Activated naive CD4-positive, alpha-beta T cell treated with Interleukin-2 at 50 U/mL for 16 hours (primary cell): ENCODE data around the gene LRRIQ4.

Experiments
- DNase-seq: peaks from one replicate; pipeline ENCODE4 v3.0.0-alpha.2; 2020

LRRIQ4 gene

GRCh38 chr3:169812332-169813235 lies at the start of gene LRRIQ4, which contains the start of gene LRRC34:
TSS of gene LRRIQ4 (plus strand) at chr3:169812870. CDS start at chr3:169821922, 9,052 bp downstream.
TSS of gene LRRC34 (minus strand) at chr3:169812904. CDS start at chr3:169812548, 356 bp downstream.
- DNase-seq, result peak; percentile 69

- DNase-seq, result peak; percentile 59
These were observed 48.3 kb upstream of the LRRIQ4 start for GRCh38 chr3:169764312-169764881.

- peak; percentile 91 for DNase-seq
These were observed 47.6 kb upstream of the LRRIQ4 start, which contains the start of gene TERC for GRCh38 chr3:169764882-169765612. TSS of gene TERC (minus strand) at chr3:169765060.

GRCh38 chr3:169769287-169770181 lies 43.1 kb upstream of the LRRIQ4 start, which contains the start of gene ACTRT3:
TSS of gene ACTRT3 (minus strand) at chr3:169769561. CDS start at chr3:169769520, 41 bp downstream.
- peak; percentile 66 for DNase-seq

- peak; percentile 53 for DNase-seq
These were observed 41.0 kb upstream of the LRRIQ4 start for GRCh38 chr3:169771497-169772304.

DNA sequence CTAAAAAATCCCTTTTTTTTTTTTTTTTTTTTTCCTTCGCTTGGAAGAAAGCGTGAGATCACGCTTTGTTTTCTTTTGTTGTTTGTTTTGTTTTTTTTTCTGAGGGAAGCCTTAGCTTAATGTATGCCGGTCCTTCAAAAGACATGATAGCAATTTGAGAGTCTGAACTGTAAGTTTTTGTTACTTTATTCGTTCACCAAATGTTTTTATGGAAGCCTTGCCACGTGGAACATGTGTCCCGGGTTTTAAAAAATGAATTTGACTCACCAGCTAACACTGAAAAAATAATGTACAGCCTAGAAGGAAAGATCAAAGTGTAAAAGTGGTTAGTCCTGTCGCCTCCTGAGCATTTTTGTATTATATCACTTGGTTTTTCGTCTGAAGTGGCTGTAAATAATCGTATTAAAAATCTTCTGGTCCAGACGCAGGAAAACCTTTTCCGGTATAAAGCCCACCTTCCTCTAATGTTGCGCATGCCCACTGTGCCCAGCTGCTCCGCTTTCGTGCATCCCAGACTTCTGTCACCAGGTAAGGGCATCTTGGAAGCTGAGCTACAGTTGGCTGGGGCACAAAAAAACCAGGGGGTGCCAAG lies 40.3 kb upstream of the LRRIQ4 start:
- no peak for DNase-seq

GRCh38 chr3:169772897-169773816 lies 39.5 kb upstream of the LRRIQ4 start, which contains the start of gene MYNN:
TSS of gene MYNN (plus strand) at chr3:169773396. CDS start at chr3:169774296, 900 bp downstream.
- peak; percentile 93 for DNase-seq

GRCh38 chr3:169774186-169774585 lies 38.5 kb upstream of the LRRIQ4 start:
- DNase-seq, result no peak

DNA sequence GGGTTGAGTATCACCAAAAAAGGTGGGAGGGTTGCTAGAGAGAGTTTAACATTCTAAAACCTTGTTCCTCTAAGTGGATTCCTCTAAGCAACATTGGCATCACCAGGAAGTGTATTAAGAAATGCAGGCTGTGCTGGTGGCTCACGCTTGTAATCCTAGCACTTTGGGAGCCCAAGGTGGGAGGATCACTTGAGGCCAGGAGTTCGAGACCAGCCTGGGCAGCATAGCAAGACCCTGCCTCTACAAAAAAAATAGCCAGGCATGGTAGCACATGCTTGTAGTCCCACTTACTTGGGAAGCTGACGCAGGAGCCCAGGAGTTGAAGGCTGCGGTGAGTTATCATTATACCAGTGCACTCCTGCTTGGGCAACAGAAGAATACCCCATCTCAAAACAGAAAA lies 34.8 kb upstream of the LRRIQ4 start:
- no peak for DNase-seq

DNA sequence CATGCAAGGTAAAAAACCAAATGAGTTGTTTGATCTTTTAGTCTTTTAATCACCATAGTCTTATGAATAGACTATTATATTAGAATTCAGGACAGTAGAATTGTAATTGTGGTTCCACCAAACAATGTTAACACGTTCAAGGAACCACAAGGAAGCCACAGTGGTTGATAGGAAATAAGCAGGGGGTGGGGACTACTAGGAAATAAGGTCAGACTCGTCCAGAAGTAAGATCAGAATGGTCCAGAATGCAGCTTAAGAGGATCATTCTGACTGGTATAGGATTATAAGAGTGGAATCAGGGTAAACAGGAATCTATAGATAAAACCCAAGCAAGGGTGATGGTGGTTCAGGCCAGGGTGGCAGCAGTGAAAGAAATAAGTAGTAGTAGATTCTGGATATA lies 31.9 kb upstream of the LRRIQ4 start:
- DNase-seq, result no peak

DNA sequence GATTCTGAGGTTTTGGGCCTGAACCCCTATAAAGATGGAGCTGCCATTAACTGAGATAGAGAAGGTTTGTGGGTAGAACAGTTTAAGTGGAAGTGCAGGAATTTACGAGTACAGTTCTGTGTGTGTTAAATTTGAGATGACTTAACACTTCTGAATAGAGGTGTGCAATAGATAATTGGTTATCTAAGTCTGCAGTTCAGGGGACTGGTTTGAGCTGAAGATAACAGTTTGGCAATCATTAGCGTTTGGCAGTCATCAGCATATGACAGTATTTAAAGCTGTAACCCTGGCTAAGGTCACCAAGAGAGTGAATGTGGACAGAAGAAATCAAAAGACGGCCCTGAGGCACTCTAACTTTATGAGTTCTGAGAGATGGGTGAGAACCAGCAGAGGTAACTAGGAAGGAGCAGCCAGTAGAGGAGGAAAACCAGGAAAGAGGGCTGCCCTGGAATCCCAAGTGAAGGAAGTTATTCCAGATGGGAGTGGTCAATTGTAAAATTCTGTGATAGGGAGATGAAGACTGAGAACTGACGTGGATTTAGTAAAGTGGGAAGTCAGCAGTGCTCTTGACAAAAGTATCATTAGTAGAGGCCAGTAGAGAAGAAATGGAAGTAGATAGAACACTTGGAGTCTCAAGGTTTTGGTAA lies 31.3 kb upstream of the LRRIQ4 start:
- no peak for DNase-seq

DNA sequence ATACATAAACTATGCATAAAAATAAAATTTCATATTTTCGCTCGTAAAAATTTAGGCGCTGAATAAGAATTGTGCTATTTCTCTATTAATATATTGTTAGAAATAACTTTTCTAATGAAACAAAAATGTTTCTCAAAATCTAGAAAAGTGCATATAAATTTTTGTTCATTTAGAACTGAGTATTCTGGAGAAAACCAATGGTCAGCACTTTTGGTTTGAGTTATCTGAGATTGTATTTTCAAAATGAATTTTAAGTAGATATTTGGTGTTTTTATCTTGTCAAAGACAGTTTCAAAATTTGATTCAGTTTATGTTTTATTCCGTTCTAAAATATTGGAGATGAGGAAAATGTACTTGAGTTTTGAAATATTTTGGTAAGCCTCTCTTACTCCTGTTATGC lies 25.6 kb upstream of the LRRIQ4 start:
- no peak for DNase-seq

- DNase-seq, result no peak
These were observed 24.9 kb upstream of the LRRIQ4 start for GRCh38 chr3:169787791-169788190.

GRCh38 chr3:169790219-169790618 lies 22.5 kb upstream of the LRRIQ4 start:
- DNase-seq, result no peak

GRCh38 chr3:169790687-169791429 lies 21.8 kb upstream of the LRRIQ4 start:
- DNase-seq, result no peak

DNA sequence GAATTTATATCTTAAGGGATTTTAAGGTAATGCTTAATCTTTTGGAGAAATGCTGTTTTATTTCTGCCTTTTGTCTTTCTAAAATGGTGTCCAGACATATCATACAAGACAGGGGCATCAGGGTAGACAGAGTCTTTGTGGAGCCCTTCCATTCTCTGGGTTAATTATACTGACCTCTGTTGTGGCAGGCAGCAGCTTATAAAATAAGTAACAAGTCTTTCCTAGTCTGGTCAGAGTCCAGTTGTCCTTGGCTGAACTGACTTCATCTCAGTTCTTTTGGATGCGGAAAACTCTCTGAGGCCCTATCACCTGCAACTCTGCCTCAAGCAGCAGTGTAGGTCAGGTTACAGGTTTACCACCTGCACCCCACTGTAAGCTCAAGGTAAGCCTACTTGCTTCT lies 20.3 kb upstream of the LRRIQ4 start:
- no peak for DNase-seq

DNA sequence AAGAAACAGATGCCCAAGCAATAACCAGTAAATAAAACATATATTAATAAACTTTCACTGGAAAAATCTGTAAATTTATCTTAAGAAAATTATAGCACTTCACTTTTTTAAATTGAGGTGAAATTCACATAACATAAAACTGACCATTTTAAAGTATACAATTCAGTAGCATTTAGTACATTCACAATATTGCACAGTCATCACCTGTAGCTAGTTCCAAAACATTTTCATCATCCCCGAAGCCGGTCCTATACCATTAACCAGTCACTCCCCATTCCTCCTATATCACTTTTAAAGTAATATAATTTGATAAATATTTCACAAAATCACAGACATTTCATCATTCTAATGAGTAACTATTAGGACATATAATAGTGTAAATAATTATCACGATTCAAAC lies 8.0 kb upstream of the LRRIQ4 start:
- DNase-seq, result no peak

- DNase-seq, result no peak
These were observed 3.4 kb upstream of the LRRIQ4 start for GRCh38 chr3:169809230-169809795.
